SK-N-SH treated with all-trans-retinoic acid at 6 μM for 48 hours (cell line): ENCODE measurements around the gene SLC26A1.
A peak's percentile ranks its signal among the peaks of the same experiment; 100 is the strongest.

Experiments
- ATAC-seq: fragments of 200-7000 bp; cut with Tn5 transposase; 3 replicates; pipeline ENCODE4 v1.9.1; 2020; ENCODE audit warnings: mild to moderate bottlenecking, moderate library complexity
- ARNTL ChIP-seq: fragments of 450-650 bp; formaldehyde crosslinking; IDR thresholded peaks from 2 replicates; pipeline ENCODE4 v1.5.0; 2020; ENCODE audit warnings: low read depth, mild to moderate bottlenecking, moderate library complexity, borderline replicate concordance
- CREB5 ChIP-seq: fragments of 250-450 bp; sonication (Bioruptor Pico); IDR thresholded peaks from 2 replicates; pipeline ENCODE4 v1.5.1; 2020; ENCODE audit warnings: low read depth, mild to moderate bottlenecking, moderate library complexity
- CSDC2 ChIP-seq: fragments of 250-450 bp; sonication (Bioruptor Pico); IDR thresholded peaks from 2 replicates; pipeline ENCODE4 v1.5.0; 2020; ENCODE audit warnings: mild to moderate bottlenecking, moderate library complexity
- CSRNP3 ChIP-seq: fragments of 250-450 bp; sonication (Bioruptor Pico); IDR thresholded peaks from 2 replicates; pipeline ENCODE4 v1.5.1; 2021; ENCODE audit warnings: mild to moderate bottlenecking, moderate library complexity
- GLIS3 ChIP-seq: fragments of 250-450 bp; sonication (Bioruptor Pico); IDR thresholded peaks from 2 replicates; pipeline ENCODE4 v1.5.0; 2020; ENCODE audit warnings: mild to moderate bottlenecking, moderate library complexity
- ISL1 ChIP-seq: fragments of 250-450 bp; sonication (Bioruptor Pico); IDR thresholded peaks from 2 replicates; pipeline ENCODE4 v2.1.2; 2022; ENCODE audit warnings: mild to moderate bottlenecking, moderate library complexity
- OSR1 ChIP-seq: fragments of 250-450 bp; sonication (Bioruptor Pico); IDR thresholded peaks from 2 replicates; pipeline ENCODE4 v1.8.0; 2022; ENCODE audit warnings: moderate library complexity, mild to moderate bottlenecking, inconsistent platforms
- PPARA ChIP-seq: fragments of 250-450 bp; sonication (Bioruptor Pico); IDR thresholded peaks from 2 replicates; pipeline ENCODE4 v1.5.0; 2020; ENCODE audit warnings: mild to moderate bottlenecking, borderline replicate concordance
- RARB ChIP-seq: fragments of 250-450 bp; sonication (Bioruptor Pico); IDR thresholded peaks from 2 replicates; pipeline ENCODE4 v1.8.0; 2021; ENCODE audit warnings: mild to moderate bottlenecking, moderate library complexity
- SNAI2 ChIP-seq: fragments of 250-450 bp; sonication (Bioruptor Pico); IDR thresholded peaks from 2 replicates; pipeline ENCODE4 v1.5.0; 2020; ENCODE audit warnings: mild to moderate bottlenecking, moderate library complexity
- TCF4 ChIP-seq: fragments of 250-450 bp; sonication (Bioruptor Pico); IDR thresholded peaks from 2 replicates; pipeline ENCODE4 v1.8.0; 2021; ENCODE audit warnings: mild to moderate bottlenecking, moderate library complexity, borderline replicate concordance
- TSHZ2 ChIP-seq: fragments of 250-450 bp; sonication (Bioruptor Pico); IDR thresholded peaks from 2 replicates; pipeline ENCODE4 v1.5.0; 2020; ENCODE audit warnings: mild to moderate bottlenecking, moderate library complexity
- ZFP30 ChIP-seq: fragments of 450-650 bp; formaldehyde crosslinking; IDR thresholded peaks from 2 replicates; pipeline ENCODE4 v1.5.0; 2022; ENCODE audit warnings: mild to moderate bottlenecking, moderate library complexity
- ZNF565 ChIP-seq: fragments of 450-650 bp; formaldehyde crosslinking; conservative IDR thresholded peaks from 2 replicates; pipeline ENCODE4 v1.5.0; 2020; ENCODE audit warnings: low read depth, mild to moderate bottlenecking, moderate library complexity
- ZNF8 ChIP-seq: fragments of 450-650 bp; formaldehyde crosslinking; IDR thresholded peaks from 2 replicates; pipeline ENCODE4 v1.5.0; 2020; ENCODE audit warnings: mild to moderate bottlenecking, moderate library complexity

SLC26A1 gene

GRCh38 chr4:972651-973424 lies 20.4 kb downstream of the SLC26A1 start:
- no peak for TF ChIP-seq OSR1 (CRISPR knock-in tag)
- TF ChIP-seq ARNTL (CRISPR knock-in tag) = no peak
- no peak for TF ChIP-seq TSHZ2
- TF ChIP-seq TCF4 (CRISPR knock-in tag) = no peak
- no peak for TF ChIP-seq ISL1 (CRISPR knock-in tag)
- TF ChIP-seq RARB (CRISPR knock-in tag) = no peak
- no peak for TF ChIP-seq ZFP30 (CRISPR knock-in tag)
- no peak for TF ChIP-seq SNAI2 (CRISPR knock-in tag)
- ATAC-seq = peak; percentile 63

GRCh38 chr4:971666-972500 lies 21.3 kb downstream of the SLC26A1 start:
- no peak for ATAC-seq
- TF ChIP-seq ZFP30 (CRISPR knock-in tag) = no peak
- TF ChIP-seq OSR1 (CRISPR knock-in tag) = no peak
- TF ChIP-seq GLIS3 (CRISPR knock-in tag) = no peak
- TF ChIP-seq CREB5 (CRISPR knock-in tag) = no peak
- TF ChIP-seq CSRNP3 (CRISPR knock-in tag) = no peak
- TF ChIP-seq PPARA (CRISPR knock-in tag) = no peak

GRCh38 chr4:970854-971520 lies 22.2 kb downstream of the SLC26A1 start:
- ATAC-seq = no peak
- TF ChIP-seq OSR1 (CRISPR knock-in tag) (no peak), RARB (CRISPR knock-in tag) (no peak), GLIS3 (CRISPR knock-in tag) (no peak), SNAI2 (CRISPR knock-in tag) (no peak), ARNTL (CRISPR knock-in tag) (no peak), CSDC2 (CRISPR knock-in tag) (no peak), ZNF8 (CRISPR knock-in tag) (no peak), TSHZ2 (no peak), PPARA (CRISPR knock-in tag) (no peak), TCF4 (CRISPR knock-in tag) (no peak), ISL1 (CRISPR knock-in tag) (no peak), ZNF565 (CRISPR knock-in tag) (no peak)
